RWPE1 (cell line): ENCODE data around the gene RASAL2.

ENCODE experiments used
- CTCF ChIA-PET: fragments of 350-600 bp; sonication (Branson Sonifier 250); formaldehyde crosslinking; extraction: SDS; loops from one replicate; lab custom pipeline; 2021; lab: Yijun Ruan, JAX
- POLR2A ChIA-PET: fragments of 400-600 bp; formaldehyde crosslinking; extraction: SDS; loops from one replicate; lab custom pipeline; 2020; ENCODE audit warnings: antibody characterized with exemption; ENCODE audit not compliant: low non-redundant PET; lab: Yijun Ruan, JAX
- DNase-seq: peaks from one replicate; pipeline ENCODE4 v3.0.0; 2012; ENCODE audit warnings: low spot score
- H3K27ac ChIP-seq: fragments of 450-650 bp; 2 replicates; pipeline ENCODE4 v1.5.1; 2017
- TF ChIP-seq, protein P1 (sequence below): fragments of 450-650 bp; conservative IDR thresholded peaks from 2 replicates; pipeline ENCODE4 v1.5.1; 2017; ENCODE audit warnings: low read depth, mild to moderate bottlenecking

Gene RASAL2

DNA sequence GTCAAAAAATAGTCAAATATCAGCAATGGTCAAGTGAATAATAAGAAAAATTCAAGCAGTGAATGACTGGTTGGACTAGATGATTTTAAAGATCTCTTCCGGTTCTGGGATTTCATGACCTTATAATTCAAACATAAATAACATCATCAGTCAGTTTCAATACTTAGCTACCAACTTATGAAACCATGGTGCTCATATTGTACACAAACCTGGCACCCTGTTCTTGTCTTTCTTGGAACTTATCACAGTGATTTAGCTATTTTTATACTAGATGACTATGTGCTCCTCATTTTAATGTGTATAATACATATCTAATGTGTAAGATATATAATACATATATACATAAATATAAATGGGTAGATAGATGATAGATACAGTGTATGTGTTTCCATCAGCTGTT is 245.9 kb downstream of the RASAL2 start:
- no peak overlapping the region for H3K27ac ChIP-seq
- ChIA-PET CTCF (no interaction called here), POLR2A (no interaction called here)
- DNase-seq: no peak
- TF ChIP-seq, protein P1, sequence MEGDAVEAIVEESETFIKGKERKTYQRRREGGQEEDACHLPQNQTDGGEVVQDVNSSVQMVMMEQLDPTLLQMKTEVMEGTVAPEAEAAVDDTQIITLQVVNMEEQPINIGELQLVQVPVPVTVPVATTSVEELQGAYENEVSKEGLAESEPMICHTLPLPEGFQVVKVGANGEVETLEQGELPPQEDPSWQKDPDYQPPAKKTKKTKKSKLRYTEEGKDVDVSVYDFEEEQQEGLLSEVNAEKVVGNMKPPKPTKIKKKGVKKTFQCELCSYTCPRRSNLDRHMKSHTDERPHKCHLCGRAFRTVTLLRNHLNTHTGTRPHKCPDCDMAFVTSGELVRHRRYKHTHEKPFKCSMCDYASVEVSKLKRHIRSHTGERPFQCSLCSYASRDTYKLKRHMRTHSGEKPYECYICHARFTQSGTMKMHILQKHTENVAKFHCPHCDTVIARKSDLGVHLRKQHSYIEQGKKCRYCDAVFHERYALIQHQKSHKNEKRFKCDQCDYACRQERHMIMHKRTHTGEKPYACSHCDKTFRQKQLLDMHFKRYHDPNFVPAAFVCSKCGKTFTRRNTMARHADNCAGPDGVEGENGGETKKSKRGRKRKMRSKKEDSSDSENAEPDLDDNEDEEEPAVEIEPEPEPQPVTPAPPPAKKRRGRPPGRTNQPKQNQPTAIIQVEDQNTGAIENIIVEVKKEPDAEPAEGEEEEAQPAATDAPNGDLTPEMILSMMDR: no peak

DNA sequence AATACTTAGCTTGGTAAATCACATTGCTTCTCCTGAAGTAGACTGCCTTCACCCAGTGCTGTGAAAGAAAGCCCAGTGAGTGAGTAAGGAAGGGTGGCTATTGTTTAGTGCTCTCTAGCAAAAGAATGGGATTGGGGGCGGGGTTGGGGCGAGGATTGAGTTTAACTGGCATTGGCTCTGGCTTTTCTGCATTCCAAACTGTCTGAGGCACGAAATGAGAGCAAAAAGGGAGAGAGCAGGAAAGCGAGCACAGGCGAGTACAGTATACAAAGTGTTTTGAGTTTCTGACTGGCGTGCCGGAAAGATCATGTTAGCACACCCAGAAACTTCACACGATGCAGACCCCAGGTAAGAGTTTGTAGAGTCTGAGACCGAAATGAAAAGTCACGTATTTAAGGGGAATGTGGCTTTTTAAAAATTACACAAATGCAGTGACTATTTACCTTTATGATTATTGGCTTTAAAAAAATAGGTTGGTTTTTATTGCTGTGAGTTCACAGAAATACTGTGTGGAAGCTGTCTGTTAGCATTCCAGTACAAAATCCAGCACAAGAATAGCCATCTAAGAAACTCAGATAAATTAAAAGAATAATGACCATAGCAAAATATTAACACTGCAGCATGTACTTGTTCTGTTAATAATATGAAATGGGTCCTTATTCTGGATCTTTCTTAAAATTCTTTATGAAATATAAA is 247.5 kb downstream of the RASAL2 start:
- H3K27ac ChIP-seq: peak overlapping the region; percentile 75
- TF ChIP-seq, protein P1: no peak
- DNase-seq: peak; percentile 86
- ChIA-PET CTCF (interaction anchor here (0.7 kb wide), 1 partner anchor 41 kb away, joined by 3 read pairs; no protein-coding TSS in a partner anchor), POLR2A (no interaction called here)

DNA sequence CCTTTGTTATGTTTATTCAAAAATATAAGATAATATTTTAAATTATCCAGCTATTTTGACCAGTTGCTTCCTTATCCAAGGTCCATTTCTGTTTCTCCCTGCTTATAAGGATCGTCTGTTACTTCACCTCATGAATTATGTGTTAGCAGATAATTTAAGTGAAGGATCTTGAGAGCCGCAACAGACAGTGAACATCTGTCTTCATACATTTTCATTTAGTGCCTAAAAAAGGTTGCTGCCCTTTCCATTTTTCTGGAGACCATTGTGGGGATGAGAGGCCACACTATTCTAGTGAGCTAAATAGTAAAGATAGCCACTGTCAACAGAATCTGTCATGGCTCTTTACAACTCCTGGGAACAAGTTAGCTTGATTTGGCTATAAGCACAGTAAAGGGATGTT is 248.8 kb downstream of the RASAL2 start:
- TF ChIP-seq, protein P1: no peak
- POLR2A ChIA-PET: no interaction called here
- CTCF ChIA-PET: interaction anchor here (0.6 kb wide), 1 partner anchor 9 kb away, joined by 3 read pairs; no protein-coding TSS in a partner anchor
- no peak for DNase-seq
- H3K27ac ChIP-seq: no peak overlapping the region

DNA sequence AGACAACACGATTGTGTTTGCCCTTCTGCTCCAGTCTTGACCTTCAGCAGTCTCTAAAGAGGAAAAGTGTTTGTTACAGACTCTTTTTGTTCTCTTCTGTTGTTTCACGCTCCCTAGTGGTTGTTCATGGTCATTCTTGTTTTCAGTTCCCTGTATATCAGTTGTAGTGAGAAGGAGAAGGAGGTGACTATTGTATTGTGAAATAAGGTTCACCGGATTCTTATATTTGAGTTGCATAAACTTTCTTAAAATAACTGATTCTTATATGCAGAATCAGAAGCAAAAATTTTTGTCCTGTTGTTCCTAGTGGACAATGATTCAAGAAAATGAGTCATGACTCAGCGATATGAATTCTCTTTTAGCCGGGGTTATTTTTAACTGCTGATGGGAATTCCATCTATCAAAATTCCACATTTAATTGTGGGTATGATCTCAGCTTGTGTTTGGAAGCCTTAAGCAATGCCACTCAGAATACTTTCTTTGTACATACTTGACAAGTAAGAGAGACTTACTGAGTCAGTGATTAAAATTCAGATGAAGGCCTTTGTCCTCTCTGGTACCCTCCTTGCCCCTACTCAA is 250.7 kb downstream of the RASAL2 start:
- ChIA-PET CTCF (interaction anchor here (0.6 to 2.1 kb wide), 4 partner anchors 34 to 1892 kb away, joined by 3 to 7 read pairs (median 4); no protein-coding TSS in a partner anchor), POLR2A (no interaction called here)
- no peak overlapping the region for H3K27ac ChIP-seq
- DNase-seq: peak; percentile 50
- TF ChIP-seq, protein P1: peak; percentile 63

DNA sequence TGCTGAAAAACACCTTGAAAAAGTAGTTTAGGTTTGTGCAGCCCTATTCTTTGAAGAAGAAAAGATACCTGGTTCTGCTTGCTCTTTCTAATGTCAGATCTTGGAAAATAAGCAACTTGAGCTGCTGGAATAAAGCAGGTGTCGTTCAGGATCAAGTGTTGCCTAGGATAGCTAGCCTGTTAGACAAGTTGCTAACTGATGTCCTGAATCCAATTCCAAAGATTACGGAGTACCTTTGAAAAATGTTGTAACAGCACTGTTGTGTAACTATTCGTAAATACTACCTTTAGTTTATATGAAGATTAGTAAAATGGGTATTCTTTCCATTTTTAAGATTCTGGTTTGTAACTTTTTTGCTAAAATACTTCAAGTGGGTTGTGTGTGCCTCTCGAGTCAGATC is 251.3 kb downstream of the RASAL2 start:
- TF ChIP-seq, protein P1: no peak
- no peak overlapping the region for H3K27ac ChIP-seq
- DNase-seq: no peak
- ChIA-PET POLR2A (no interaction called here), CTCF (interaction anchor here (0.6 to 2.1 kb wide), 2 partner anchors 34 to 83 kb away, joined by 3 to 7 read pairs; no protein-coding TSS in a partner anchor)

DNA sequence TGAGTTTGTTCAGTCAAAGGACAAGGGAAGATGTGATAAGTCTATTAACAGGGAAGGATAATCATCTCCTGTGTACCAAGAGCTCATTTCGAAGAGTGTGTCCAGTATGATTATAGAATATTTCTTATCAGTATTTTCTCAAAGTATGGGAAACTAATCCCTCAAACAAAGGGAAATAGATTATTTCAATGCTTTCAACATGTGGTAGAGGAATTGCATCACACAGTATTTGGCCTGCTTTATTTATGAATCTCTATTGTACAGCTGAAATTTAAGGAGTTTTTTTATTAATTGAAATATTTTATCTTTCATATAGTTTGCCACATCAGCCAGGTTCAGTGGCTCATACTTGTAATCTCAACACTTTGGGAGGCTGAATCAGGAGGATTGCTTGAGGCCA is 251.9 kb downstream of the RASAL2 start:
- ChIA-PET POLR2A (no interaction called here), CTCF (interaction anchor here (2.1 kb wide), 1 partner anchor 35 kb away, joined by 7 read pairs; no protein-coding TSS in a partner anchor)
- DNase-seq: no peak
- TF ChIP-seq, protein P1: no peak
- no peak overlapping the region for H3K27ac ChIP-seq
